Neural progenitor cell (in vitro differentiated cells): Measurements from ENCODE around the gene FBXL17.

ENCODE experiments used
- CTCF ChIP-seq: fragments of 200-600 bp; sonication (generic); IDR thresholded peaks from 2 replicates; pipeline ENCODE4 v1.5.1; 2017; ENCODE audit warnings: antibody characterized with exemption, mild to moderate bottlenecking
- EZH2 ChIP-seq: fragments of 200-600 bp; sonication (generic); IDR thresholded peaks from 2 replicates; pipeline ENCODE4 v1.6.1; 2017; ENCODE audit warnings: antibody characterized with exemption, mild to moderate bottlenecking, moderate library complexity

DNA sequence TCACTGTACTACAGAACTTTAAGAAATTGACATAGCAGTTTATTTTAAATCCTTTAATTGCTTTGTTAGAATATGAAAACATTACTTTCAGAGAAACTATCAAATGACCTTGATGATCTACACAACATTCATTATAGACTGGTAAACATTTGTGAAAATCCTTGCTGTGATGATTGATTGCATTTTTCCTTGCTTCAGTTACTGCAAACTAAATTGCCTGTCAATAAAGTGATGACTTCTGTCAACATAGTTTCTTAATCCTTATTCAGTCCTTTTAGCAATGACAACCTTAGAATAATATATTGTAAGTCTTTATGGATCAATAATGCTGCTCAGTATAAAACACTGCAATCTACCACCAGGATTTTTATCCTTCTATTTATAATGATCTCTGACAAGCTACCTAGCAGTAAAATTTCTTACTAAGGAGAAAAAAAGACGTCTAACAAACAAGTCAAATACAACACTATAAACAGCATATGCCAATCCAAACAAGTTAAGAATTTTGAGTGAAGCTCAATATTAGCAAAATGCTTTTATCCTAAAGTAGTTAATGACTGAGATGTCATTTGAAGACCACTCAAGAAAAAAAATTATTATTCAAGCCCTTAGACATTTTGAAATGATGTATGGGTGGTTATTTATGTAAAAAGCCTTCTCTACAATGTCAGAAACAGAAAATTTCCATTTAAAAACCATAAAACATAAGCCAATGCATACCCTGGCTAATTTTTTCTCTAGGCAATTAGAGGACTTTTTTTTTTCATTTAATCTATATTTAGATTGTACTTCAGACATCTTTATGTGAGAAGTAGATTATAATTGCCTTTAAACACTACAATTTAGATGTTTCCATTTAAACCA is 105.5 kb downstream of the FBXL17 start:
- no peak for TF ChIP-seq CTCF
- no peak for TF ChIP-seq EZH2
